ENCODE data around the gene SHROOM1.

DNA sequence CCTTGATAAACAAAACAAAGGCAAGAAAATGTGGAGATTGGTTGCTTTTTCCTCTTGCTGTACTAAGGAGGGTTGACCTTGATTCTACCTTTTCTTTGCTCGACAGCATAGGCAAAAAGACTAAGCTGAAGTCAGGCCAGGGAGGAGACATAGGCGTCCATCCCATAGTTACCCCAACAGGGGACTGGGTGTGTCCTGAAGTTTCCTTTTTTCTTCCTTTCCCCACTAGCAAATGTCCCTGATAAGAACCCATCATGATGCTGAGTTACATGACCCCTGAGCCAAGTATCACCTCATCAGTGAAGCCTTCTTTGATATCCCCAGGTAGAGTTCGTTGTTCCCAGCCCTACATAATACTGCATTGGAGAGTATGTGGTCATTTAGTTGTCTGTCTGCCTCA, 9.9 kb upstream of the SHROOM1 start:
- TF ChIP-seq POLR2AphosphoS5 (IDR thresholded peaks at IDR 0.05) (no peak), POLR2A (IDR thresholded peaks at IDR 0.05) (no peak)
- TF ChIP-seq, protein P1, sequence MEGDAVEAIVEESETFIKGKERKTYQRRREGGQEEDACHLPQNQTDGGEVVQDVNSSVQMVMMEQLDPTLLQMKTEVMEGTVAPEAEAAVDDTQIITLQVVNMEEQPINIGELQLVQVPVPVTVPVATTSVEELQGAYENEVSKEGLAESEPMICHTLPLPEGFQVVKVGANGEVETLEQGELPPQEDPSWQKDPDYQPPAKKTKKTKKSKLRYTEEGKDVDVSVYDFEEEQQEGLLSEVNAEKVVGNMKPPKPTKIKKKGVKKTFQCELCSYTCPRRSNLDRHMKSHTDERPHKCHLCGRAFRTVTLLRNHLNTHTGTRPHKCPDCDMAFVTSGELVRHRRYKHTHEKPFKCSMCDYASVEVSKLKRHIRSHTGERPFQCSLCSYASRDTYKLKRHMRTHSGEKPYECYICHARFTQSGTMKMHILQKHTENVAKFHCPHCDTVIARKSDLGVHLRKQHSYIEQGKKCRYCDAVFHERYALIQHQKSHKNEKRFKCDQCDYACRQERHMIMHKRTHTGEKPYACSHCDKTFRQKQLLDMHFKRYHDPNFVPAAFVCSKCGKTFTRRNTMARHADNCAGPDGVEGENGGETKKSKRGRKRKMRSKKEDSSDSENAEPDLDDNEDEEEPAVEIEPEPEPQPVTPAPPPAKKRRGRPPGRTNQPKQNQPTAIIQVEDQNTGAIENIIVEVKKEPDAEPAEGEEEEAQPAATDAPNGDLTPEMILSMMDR (IDR thresholded peaks at IDR 0.05): no peak

All from prostate gland (tissue), 2 donors.